Measurements from ENCODE around the gene YWHAH. TPM values are rescaled to one million over a fixed set of nuclear protein-coding genes. Genes with fewer than 3 reads are reported as not detected.

Gene YWHAH
- total and polyA plus RNA-seq, 9 of the 15 experiments (the other 6 are each of a cell fraction or from before 2014, with no cell fraction given) = 32.0 to 177 (median 114) TPM

GRCh38 chr22:31901388-31902137, 42.8 kb upstream of the YWHAH start (continued):
- TF ChIP-seq E4F1 (CRISPR knock-in tag; IDR thresholded peaks at IDR 0.05; ENCODE audit: borderline replicate concordance) = no peak
- no peak for TF ChIP-seq NFXL1 (CRISPR knock-in tag; IDR thresholded peaks at IDR 0.05)
- TF ChIP-seq ARNT (IDR thresholded peaks at IDR 0.05) = 0 out of 4 replicates have a peak, but pooled peaks of 1 of the 2 experiments have one; percentile 48
- no peak for TF ChIP-seq ZBTB1 (CRISPR knock-in tag; IDR thresholded peaks at IDR 0.05; ENCODE audit: borderline replicate concordance, low read depth)
- 0 out of 4 replicates have a peak, but pooled peaks of 1 of the 2 experiments have one; percentile 18 for TF ChIP-seq FOXA3 (CRISPR knock-in tag; conservative IDR thresholded peaks at IDR 0.05 in 1 of 2, IDR thresholded peaks at IDR 0.05 in 1 of 2)
- peak; percentile 92 for TF ChIP-seq CBFA2T3 (IDR thresholded peaks at IDR 0.05)
- 0 out of 2 replicates have a peak, but pooled peaks have one; percentile 11 for TF ChIP-seq ATF7 (IDR thresholded peaks at IDR 0.05)
- no peak for TF ChIP-seq SREBF2 (CRISPR knock-in tag; IDR thresholded peaks at IDR 0.05)
- TF ChIP-seq, protein P1, sequence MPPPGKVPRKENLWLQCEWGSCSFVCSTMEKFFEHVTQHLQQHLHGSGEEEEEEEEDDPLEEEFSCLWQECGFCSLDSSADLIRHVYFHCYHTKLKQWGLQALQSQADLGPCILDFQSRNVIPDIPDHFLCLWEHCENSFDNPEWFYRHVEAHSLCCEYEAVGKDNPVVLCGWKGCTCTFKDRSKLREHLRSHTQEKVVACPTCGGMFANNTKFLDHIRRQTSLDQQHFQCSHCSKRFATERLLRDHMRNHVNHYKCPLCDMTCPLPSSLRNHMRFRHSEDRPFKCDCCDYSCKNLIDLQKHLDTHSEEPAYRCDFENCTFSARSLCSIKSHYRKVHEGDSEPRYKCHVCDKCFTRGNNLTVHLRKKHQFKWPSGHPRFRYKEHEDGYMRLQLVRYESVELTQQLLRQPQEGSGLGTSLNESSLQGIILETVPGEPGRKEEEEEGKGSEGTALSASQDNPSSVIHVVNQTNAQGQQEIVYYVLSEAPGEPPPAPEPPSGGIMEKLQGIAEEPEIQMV (tag; conservative IDR thresholded peaks at IDR 0.05; ENCODE audit: low read depth) = no peak
- no peak for TF ChIP-seq ZNF512 (tag; IDR thresholded peaks at IDR 0.05)
- no peak for TF ChIP-seq NFIX (CRISPR knock-in tag; IDR thresholded peaks at IDR 0.05; ENCODE audit: low read depth)
- no peak for TF ChIP-seq MBD1 (CRISPR knock-in tag; IDR thresholded peaks at IDR 0.05)
